Neutrophil (primary cell): ENCODE measurements around the gene IL6R.

Source experiments
- H3K27ac ChIP-seq: fragments of 200-600 bp; sonication (generic); 2 replicates; pipeline ENCODE4 v1.5.1; 2016; ENCODE audit warnings: mild to moderate bottlenecking, moderate library complexity
- H3K27me3 ChIP-seq: fragments of 200-600 bp; sonication (generic); 2 replicates; pipeline ENCODE4 v1.6.0; 2016; ENCODE audit warnings: mild to moderate bottlenecking
- H3K36me3 ChIP-seq: fragments of 200-600 bp; sonication (generic); 2 replicates; pipeline ENCODE4 v1.5.1; 2017
- H3K4me1 ChIP-seq, 2 experiments: fragments of 200-600 bp in 1 of 2; sonication (generic) in 1 of 2; 1 replicate in 1 of 2; 2 replicates in 1 of 2; pipeline versions ENCODE4 v1.5.1 to v1.6.1; 2013 to 2016; ENCODE audit warnings: low read depth in 1 of 2, low read length in 1 of 2, mild to moderate bottlenecking in 1 of 2, moderate library complexity in 1 of 2; ENCODE audit not compliant: control insufficient read depth in 1 of 2, insufficient read depth in 1 of 2
- H3K4me3 ChIP-seq, 2 experiments: fragments of 200-600 bp in 1 of 2; sonication (generic) in 1 of 2; 1 replicate in 1 of 2; 2 replicates in 1 of 2; pipeline ENCODE4 v1.5.1; 2013 to 2016; ENCODE audit warnings: low read depth in 1 of 2, low read length in 1 of 2, mild to moderate bottlenecking in 1 of 2, moderate library complexity in 1 of 2
- H3K9me3 ChIP-seq: fragments of 200-600 bp; sonication (generic); 2 replicates; pipeline ENCODE4 v1.5.1; 2016
- CTCF ChIP-seq: fragments of 200-600 bp; sonication (generic); IDR thresholded peaks from 2 replicates; pipeline ENCODE4 v1.5.1; 2016; ENCODE audit warnings: antibody characterized with exemption

Gene IL6R

DNA sequence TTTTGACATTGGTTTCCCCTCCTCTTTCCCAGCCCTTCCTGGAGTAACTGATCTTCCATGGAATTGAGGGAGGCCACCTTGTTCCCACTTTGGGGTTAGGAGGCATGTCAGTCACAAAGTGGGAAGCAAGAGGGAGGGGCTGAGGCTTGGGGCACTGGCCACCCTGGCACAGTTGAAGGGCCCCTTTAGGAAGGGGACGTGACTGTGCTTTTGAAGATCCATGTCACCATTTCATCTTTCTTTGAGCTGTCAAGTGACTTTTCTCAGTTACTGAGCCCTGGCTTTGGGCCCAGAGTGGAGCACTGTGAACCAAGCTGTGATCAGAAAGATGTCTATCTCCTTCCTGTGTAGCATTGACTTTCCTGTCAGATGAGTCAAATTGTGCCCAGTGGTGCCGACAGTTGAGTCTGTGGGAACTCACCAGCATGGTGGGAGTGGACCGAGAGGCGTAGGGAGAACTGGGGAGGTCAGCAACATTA, 58.4 kb downstream of the IL6R start:
- no peak for TF ChIP-seq CTCF
- no peaks in the 10 kb centered on the region for H3K27me3 ChIP-seq
- peak overlapping the region; percentile 97 for H3K27ac ChIP-seq
- H3K4me1 ChIP-seq: peaks cover 34 to 55% of the 10 kb centered on the region in 2 experiments
- peaks cover 91% of the 10 kb centered on the region for H3K36me3 ChIP-seq
- H3K4me3 ChIP-seq: peak overlapping the region in 1 of 2 experiments; percentile 14
- no peaks in the 10 kb centered on the region for H3K9me3 ChIP-seq

- Histone ChIP-seq H3K4me1 (peaks cover 28 to 42% of the 10 kb centered on the region in 2 experiments), H3K9me3 (no peaks in the 10 kb centered on the region), H3K4me3 (no peak overlapping the region), H3K36me3 (peaks cover 85% of the 10 kb centered on the region), H3K27ac (peak overlapping the region; percentile 72), H3K27me3 (no peaks in the 10 kb centered on the region)
- TF ChIP-seq CTCF: no peak
Measured at GRCh38 chr1:154465621-154466195, 60.6 kb downstream of the IL6R start.

- no peak for TF ChIP-seq CTCF
- no peaks in the 10 kb centered on the region for H3K27me3 ChIP-seq
- peak overlapping the region; percentile 72 for H3K27ac ChIP-seq
- H3K4me1 ChIP-seq: peaks cover 32 to 46% of the 10 kb centered on the region in 2 experiments
- H3K9me3 ChIP-seq: no peaks in the 10 kb centered on the region
- no peak overlapping the region for H3K4me3 ChIP-seq
- H3K36me3 ChIP-seq: peaks cover 80% of the 10 kb centered on the region
Measured at GRCh38 chr1:154466206-154466605, 61.1 kb downstream of the IL6R start.

GRCh38 chr1:154466921-154467417, 61.8 kb downstream of the IL6R start:
- no peaks in the 10 kb centered on the region for H3K9me3 ChIP-seq
- H3K27me3 ChIP-seq: no peaks in the 10 kb centered on the region
- peaks cover 37 to 53% of the 10 kb centered on the region in 2 experiments for H3K4me1 ChIP-seq
- H3K36me3 ChIP-seq: peaks cover 72% of the 10 kb centered on the region
- H3K4me3 ChIP-seq: peak overlapping the region in 1 of 2 experiments; percentile 9
- no peak for TF ChIP-seq CTCF
- peak overlapping the region; percentile 72 for H3K27ac ChIP-seq

GRCh38 chr1:154467434-154468102, 62.4 kb downstream of the IL6R start:
- H3K27me3 ChIP-seq: no peaks in the 10 kb centered on the region
- no peak overlapping the region for H3K4me3 ChIP-seq
- H3K27ac ChIP-seq: peak overlapping the region; percentile 72
- H3K4me1 ChIP-seq: peaks cover 37 to 50% of the 10 kb centered on the region in 2 experiments
- no peak for TF ChIP-seq CTCF
- no peaks in the 10 kb centered on the region for H3K9me3 ChIP-seq
- H3K36me3 ChIP-seq: peaks cover 67% of the 10 kb centered on the region
